Measurements from ENCODE around the gene GMCL2. TPM values are rescaled to one million over a fixed set of nuclear protein-coding genes. Genes with fewer than 3 reads are reported as not detected.

Gene GMCL2
- total RNA-seq, 2 donors from 2014 or later: not detected

DNA sequence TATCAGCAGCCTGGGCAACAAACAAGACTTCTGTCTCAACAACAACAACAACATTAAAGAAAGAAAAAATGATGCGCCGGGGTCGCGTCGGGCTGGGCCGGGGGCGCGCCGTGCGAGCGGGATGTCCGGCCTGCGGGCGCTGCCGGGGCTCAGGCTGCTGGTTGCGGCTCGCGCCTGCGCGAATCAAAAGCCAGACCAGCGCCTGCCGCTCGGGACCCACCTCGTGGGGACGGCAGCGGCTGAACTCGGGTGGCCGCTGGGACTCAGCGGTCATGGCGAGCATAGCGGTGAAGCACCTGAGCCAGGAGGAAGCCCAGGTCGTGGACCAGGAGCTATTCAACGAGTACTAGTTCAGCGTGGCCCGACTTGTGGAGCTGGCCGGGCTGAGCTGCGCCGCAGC is 21.6 kb downstream of the GMCL2 start:
- peaks cover 27% of the 10 kb centered on the region for H3K27me3 ChIP-seq (ENCODE audit: control insufficient read depth, insufficient read depth, low read length, poor library complexity, severe bottlenecking)
- H3K4me1 ChIP-seq (ENCODE audit: control insufficient read depth, insufficient read depth, low read length): no peaks in the 10 kb centered on the region
- TF ChIP-seq, protein P1, sequence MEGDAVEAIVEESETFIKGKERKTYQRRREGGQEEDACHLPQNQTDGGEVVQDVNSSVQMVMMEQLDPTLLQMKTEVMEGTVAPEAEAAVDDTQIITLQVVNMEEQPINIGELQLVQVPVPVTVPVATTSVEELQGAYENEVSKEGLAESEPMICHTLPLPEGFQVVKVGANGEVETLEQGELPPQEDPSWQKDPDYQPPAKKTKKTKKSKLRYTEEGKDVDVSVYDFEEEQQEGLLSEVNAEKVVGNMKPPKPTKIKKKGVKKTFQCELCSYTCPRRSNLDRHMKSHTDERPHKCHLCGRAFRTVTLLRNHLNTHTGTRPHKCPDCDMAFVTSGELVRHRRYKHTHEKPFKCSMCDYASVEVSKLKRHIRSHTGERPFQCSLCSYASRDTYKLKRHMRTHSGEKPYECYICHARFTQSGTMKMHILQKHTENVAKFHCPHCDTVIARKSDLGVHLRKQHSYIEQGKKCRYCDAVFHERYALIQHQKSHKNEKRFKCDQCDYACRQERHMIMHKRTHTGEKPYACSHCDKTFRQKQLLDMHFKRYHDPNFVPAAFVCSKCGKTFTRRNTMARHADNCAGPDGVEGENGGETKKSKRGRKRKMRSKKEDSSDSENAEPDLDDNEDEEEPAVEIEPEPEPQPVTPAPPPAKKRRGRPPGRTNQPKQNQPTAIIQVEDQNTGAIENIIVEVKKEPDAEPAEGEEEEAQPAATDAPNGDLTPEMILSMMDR (conservative IDR thresholded peaks at IDR 0.05): no peak
- H3K4me3 Mint-ChIP-seq: no peak overlapping the region
- peak; percentile 40 for DNase-seq
- H3K4me3 ChIP-seq (ENCODE audit: low read length): no peak overlapping the region
- no peaks in the 10 kb centered on the region for H3K36me3 Mint-ChIP-seq (ENCODE audit: low read depth)
- no peak overlapping the region for H3K9ac ChIP-seq (ENCODE audit: extremely low read depth, low read length, poor library complexity, severe bottlenecking)
- WGBS, 2 experiments (ENCODE audit: insufficient coverage in 1 of 2, insufficient read length in 1 of 2): 96 to 99% methylated on average over 23 to 38 of the region's 38 CpGs
- peaks cover 40% of the 10 kb centered on the region for H3K27me3 Mint-ChIP-seq (ENCODE audit: insufficient read depth)
- H3K9me3 ChIP-seq (ENCODE audit: control insufficient read depth, low read length): no peaks in the 10 kb centered on the region
- H3K36me3 ChIP-seq (ENCODE audit: control insufficient read depth, insufficient read depth, low read length): no peaks in the 10 kb centered on the region
- peaks cover 1% of the 10 kb centered on the region for H3K4me1 Mint-ChIP-seq
- no peak overlapping the region for H3K27ac Mint-ChIP-seq
- H3K9me3 Mint-ChIP-seq: no peaks in the 10 kb centered on the region
- H3K27ac ChIP-seq (ENCODE audit: low read depth, low read length): no peak overlapping the region

DNA sequence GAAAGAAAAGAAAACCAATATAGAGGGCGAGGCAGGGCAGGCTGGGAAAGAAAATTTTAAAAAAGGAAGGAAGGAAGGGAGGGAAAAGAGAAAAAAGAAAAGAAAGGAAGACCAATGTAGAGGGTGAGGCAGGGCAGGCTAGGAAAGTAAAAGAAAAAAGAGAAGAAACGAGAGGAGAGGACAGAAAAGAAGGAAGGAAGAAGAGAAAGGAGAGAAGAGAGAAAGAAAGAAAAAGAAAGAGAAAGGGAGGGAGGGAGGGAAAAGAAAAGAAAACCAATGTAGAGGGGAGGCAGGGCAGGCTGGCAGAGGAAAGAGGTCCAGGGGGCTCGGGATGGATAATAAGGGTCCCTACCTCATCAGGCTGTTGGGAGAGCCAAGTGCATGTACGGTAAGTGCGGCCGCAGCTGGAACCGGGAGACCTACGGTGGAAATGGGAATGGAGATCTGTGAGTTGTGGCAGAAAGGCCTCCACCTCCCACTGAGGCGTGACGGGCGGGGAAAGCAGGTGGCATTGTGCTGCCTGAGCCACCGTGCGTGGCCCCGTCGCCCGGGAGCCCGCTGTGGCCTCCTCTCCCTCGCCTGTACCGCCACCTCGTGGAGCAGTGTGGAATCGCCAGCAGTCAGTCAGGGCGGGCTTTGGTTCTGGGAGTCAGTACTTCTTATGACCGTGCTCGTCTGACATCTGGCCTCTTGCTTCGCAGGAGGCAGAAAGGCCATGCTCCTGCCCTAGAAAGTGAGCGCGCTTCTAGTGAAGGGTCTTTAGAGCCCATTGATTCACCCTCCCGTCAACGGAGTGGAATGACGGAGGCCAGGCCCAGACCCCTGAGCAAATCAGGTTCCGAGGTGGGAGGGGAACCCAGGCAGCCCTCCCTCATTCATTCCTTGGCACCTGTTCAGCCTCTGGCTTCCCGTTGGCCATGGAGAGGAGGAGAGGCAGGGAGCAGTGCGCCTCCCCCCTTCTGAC is 23.1 kb downstream of the GMCL2 start:
- Mint-ChIP-seq H3K9me3 (no peaks in the 10 kb centered on the region), H3K4me3 (no peak overlapping the region), H3K27me3 (ENCODE audit: insufficient read depth) (peaks cover 40% of the 10 kb centered on the region), H3K27ac (no peak overlapping the region), H3K36me3 (ENCODE audit: low read depth) (no peaks in the 10 kb centered on the region), H3K4me1 (peaks cover 7% of the 10 kb centered on the region)
- TF ChIP-seq, protein P1 (conservative IDR thresholded peaks at IDR 0.05): peak; percentile 99
- Histone ChIP-seq H3K36me3 (ENCODE audit: control insufficient read depth, insufficient read depth, low read length) (no peaks in the 10 kb centered on the region), H3K9me3 (ENCODE audit: control insufficient read depth, low read length) (no peaks in the 10 kb centered on the region), H3K9ac (ENCODE audit: extremely low read depth, low read length, poor library complexity, severe bottlenecking) (no peak overlapping the region), H3K4me3 (ENCODE audit: low read length) (no peak overlapping the region), H3K27ac (ENCODE audit: low read depth, low read length) (no peak overlapping the region), H3K4me1 (ENCODE audit: control insufficient read depth, insufficient read depth, low read length) (no peaks in the 10 kb centered on the region), H3K27me3 (ENCODE audit: control insufficient read depth, insufficient read depth, low read length, poor library complexity, severe bottlenecking) (peaks cover 27% of the 10 kb centered on the region)
- 13 to 15% methylated on average over 23 to 33 of the region's 33 CpGs for WGBS, 2 experiments (ENCODE audit: insufficient coverage in 1 of 2, insufficient read length in 1 of 2)
- peak; percentile 98 for DNase-seq

DNA sequence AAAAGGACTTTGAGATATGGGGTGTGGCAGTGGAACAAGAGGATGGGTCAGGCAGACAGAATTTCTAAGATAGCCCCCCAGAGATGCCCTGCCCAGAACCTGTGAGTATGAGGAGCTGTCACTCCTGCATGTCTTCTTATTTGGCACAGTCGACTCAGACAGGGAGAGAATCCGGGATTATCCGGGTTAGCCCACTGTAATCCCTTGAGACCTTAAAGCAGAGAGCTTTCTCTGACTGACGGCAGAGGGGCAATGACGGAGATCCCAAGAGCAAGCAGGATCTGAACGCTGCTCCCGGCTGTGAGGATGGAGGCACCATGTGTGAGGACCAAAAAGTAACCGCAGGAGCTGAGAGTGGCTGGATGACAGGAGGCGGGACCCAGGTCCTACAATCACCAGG is 24.7 kb downstream of the GMCL2 start:
- H3K4me1 ChIP-seq (ENCODE audit: control insufficient read depth, insufficient read depth, low read length): no peaks in the 10 kb centered on the region
- H3K27ac ChIP-seq (ENCODE audit: low read depth, low read length): no peak overlapping the region
- Mint-ChIP-seq H3K4me1 (peaks cover 7% of the 10 kb centered on the region), H3K27ac (no peak overlapping the region), H3K9me3 (no peaks in the 10 kb centered on the region), H3K27me3 (ENCODE audit: insufficient read depth) (peaks cover 40% of the 10 kb centered on the region), H3K36me3 (ENCODE audit: low read depth) (no peaks in the 10 kb centered on the region), H3K4me3 (no peak overlapping the region)
- 76 to 83% methylated on average over 8 to 9 of the region's 9 CpGs for WGBS, 2 experiments (ENCODE audit: insufficient coverage in 1 of 2, insufficient read length in 1 of 2)
- H3K36me3 ChIP-seq (ENCODE audit: control insufficient read depth, insufficient read depth, low read length): no peaks in the 10 kb centered on the region
- no peak overlapping the region for H3K9ac ChIP-seq (ENCODE audit: extremely low read depth, low read length, poor library complexity, severe bottlenecking)
- no peak overlapping the region for H3K4me3 ChIP-seq (ENCODE audit: low read length)
- peak; percentile 36 for DNase-seq
- peaks cover 27% of the 10 kb centered on the region for H3K27me3 ChIP-seq (ENCODE audit: control insufficient read depth, insufficient read depth, low read length, poor library complexity, severe bottlenecking)
- TF ChIP-seq, protein P1 (conservative IDR thresholded peaks at IDR 0.05): no peak
- no peaks in the 10 kb centered on the region for H3K9me3 ChIP-seq (ENCODE audit: control insufficient read depth, low read length)
